Aorta (tissue), 5 donors: ENCODE results near the gene KCNAB2. TPM values are rescaled to one million over a fixed set of nuclear protein-coding genes. Genes with fewer than 3 reads are reported as not detected.

Experiments used
- ATAC-seq: fragments of 200-7000 bp; cut with Tn5 transposase; one replicate; pipeline ENCODE4 v1.9.1; 2022; ENCODE audit warnings: moderate library complexity; ENCODE audit not compliant: low FRiP score
- DNase-seq, 2 donors: peaks; one replicate each; pipeline ENCODE4 v3.0.0-alpha.2; 2020
- H3K27ac ChIP-seq, 2 donors: one replicate each; pipeline ENCODE4 v1.5.1; 2013; ENCODE audit warnings: low read length in 2 of 2, mild to moderate bottlenecking in 2 of 2, moderate library complexity in 2 of 2, control low read depth in 1 of 2, inconsistent platforms in 1 of 2, low read depth in 1 of 2
- H3K27me3 ChIP-seq, 2 donors: one replicate each; pipeline ENCODE4 v1.6.1; 2013; ENCODE audit warnings: control low read depth in 1 of 2, low read length in 1 of 2, mild to moderate bottlenecking in 1 of 2, moderate library complexity in 1 of 2; ENCODE audit not compliant: insufficient read depth in 2 of 2, control insufficient read depth in 1 of 2
- H3K36me3 ChIP-seq, 2 donors: one replicate each; pipeline ENCODE4 v1.6.1; 2013; ENCODE audit warnings: control low read depth in 1 of 2, low read length in 1 of 2, mild to moderate bottlenecking in 1 of 2; ENCODE audit not compliant: insufficient read depth in 2 of 2, control insufficient read depth in 1 of 2
- H3K4me1 ChIP-seq, 2 donors: one replicate each; pipeline ENCODE4 v1.6.1; 2013; ENCODE audit warnings: low read length in 2 of 2, control low read depth in 1 of 2, mild to moderate bottlenecking in 1 of 2, moderate library complexity in 1 of 2; ENCODE audit not compliant: insufficient read depth in 2 of 2, control insufficient read depth in 1 of 2
- H3K4me3 ChIP-seq, 2 donors: one replicate each; pipeline ENCODE4 v1.5.1; 2013; ENCODE audit warnings: low read length in 2 of 2, control low read depth in 1 of 2, mild to moderate bottlenecking in 1 of 2
- H3K9me3 ChIP-seq: one replicate; pipeline ENCODE4 v1.6.1; 2013; ENCODE audit warnings: mild to moderate bottlenecking, low read length; ENCODE audit not compliant: control insufficient read depth
- WGBS, 2 donors: extraction: QIAGEN DNeasy Blood & Tissue Kit; methylation state at CpG; one replicate each; pipeline ENCODE4 v1.1.7; 2013; 5-methylcytosine and 5-hydroxymethylcytosine counted together
- intact Hi-C, 2 donors: fragments of 100-400 bp; cut with DNase I; formaldehyde crosslinking; loops; one replicate each; pipeline versions ENCODE4 v1.14.2 to v1.15.0; 2022
- polyA plus RNA-seq, 2 donors: library from polyadenylated mRNA; stranded (reverse); fragments of 200-250 nt; gene quantifications; one replicate each; pipeline ENCODE4 v1.2.3, GENCODE V29; 2013
- total RNA-seq, 2 donors: library from RNA; stranded (reverse); fragmentation: NEBNext Ultra II Directional; extraction: Animal tissue kit (Norgen Biotek cat#: 25700); gene quantifications; one replicate each; pipeline ENCODE4 v1.2.1, GENCODE V29; 2021
- donor health status: healthy with polysubstance abuse.
- donor health status: Bipolar disorder and iron deficiency.
- donor health status: DM: no; HTN: no; CAD: no.
- donor health status: DM: no; HTN: no; CAD: no.
- donor health status: DM: yes; HTN: yes; CAD: no.

The KCNAB2 gene
- total and polyA plus RNA-seq, 4 donors = 5.5 to 36.2 (median 11.9) TPM

GRCh38 chr1:6141592-6141991 lies 95.9 kb downstream of the KCNAB2 start:
- no peaks in the 10 kb centered on the region for H3K4me1 ChIP-seq
- no peak overlapping the region for H3K27ac ChIP-seq
- H3K27me3 ChIP-seq = no peaks in the 10 kb centered on the region
- WGBS, 2 donors = 46 to 55% methylated on average over 7 of the region's 7 CpGs
- H3K4me3 ChIP-seq = no peak overlapping the region
- ATAC-seq (no peak), DNase-seq (peak in 1 of 2 donors; percentile 5)
- no peaks in the 10 kb centered on the region for H3K36me3 ChIP-seq
- H3K9me3 ChIP-seq = no peaks in the 10 kb centered on the region
- intact Hi-C loops = no loop called here

GRCh38 chr1:6142036-6142621 lies 96.4 kb downstream of the KCNAB2 start:
- Histone ChIP-seq H3K27ac (no peak overlapping the region), H3K36me3 (no peaks in the 10 kb centered on the region), H3K9me3 (no peaks in the 10 kb centered on the region), H3K4me1 (no peaks in the 10 kb centered on the region), H3K4me3 (no peak overlapping the region), H3K27me3 (no peaks in the 10 kb centered on the region)
- DNase-seq = no peak
- intact Hi-C loops = no loop called here
- WGBS, 2 donors = 93 to 94% methylated on average over 33 of the region's 33 CpGs
- ATAC-seq = no peak

GRCh38 chr1:6142734-6143133 lies 97.0 kb downstream of the KCNAB2 start:
- DNase-seq (no peak), ATAC-seq (no peak)
- Histone ChIP-seq H3K36me3 (no peaks in the 10 kb centered on the region), H3K27ac (no peak overlapping the region), H3K9me3 (no peaks in the 10 kb centered on the region), H3K4me1 (no peaks in the 10 kb centered on the region), H3K4me3 (no peak overlapping the region), H3K27me3 (no peaks in the 10 kb centered on the region)
- WGBS, 2 donors = 77% methylated on average over 4 of the region's 4 CpGs
- intact Hi-C loops = no loop called here

- no peaks in the 10 kb centered on the region for H3K36me3 ChIP-seq
- H3K4me1 ChIP-seq = no peaks in the 10 kb centered on the region
- intact Hi-C loops = no loop called here
- H3K27me3 ChIP-seq = no peaks in the 10 kb centered on the region
- no peaks in the 10 kb centered on the region for H3K9me3 ChIP-seq
- 85 to 90% methylated on average over 4 of the region's 4 CpGs for WGBS, 2 donors
- no peak overlapping the region for H3K27ac ChIP-seq
- no peak overlapping the region for H3K4me3 ChIP-seq
- ATAC-seq = no peak
- DNase-seq = no peak
Observed at GRCh38 chr1:6143395-6143794, 97.7 kb downstream of the KCNAB2 start.

- intact Hi-C loops = no loop called here
- Histone ChIP-seq H3K27ac (no peak overlapping the region), H3K27me3 (no peaks in the 10 kb centered on the region), H3K9me3 (no peaks in the 10 kb centered on the region), H3K36me3 (no peaks in the 10 kb centered on the region), H3K4me3 (no peak overlapping the region), H3K4me1 (no peaks in the 10 kb centered on the region)
- whole genome bisulfite sequencing, 2 donors = 78 to 79% methylated on average over 7 of the region's 7 CpGs
- no peak for ATAC-seq
- DNase-seq = no peak
Observed at GRCh38 chr1:6144175-6144574, 98.5 kb downstream of the KCNAB2 start.

GRCh38 chr1:6144647-6145395 lies 99.1 kb downstream of the KCNAB2 start:
- Histone ChIP-seq H3K27me3 (no peaks in the 10 kb centered on the region), H3K4me1 (no peaks in the 10 kb centered on the region), H3K9me3 (no peaks in the 10 kb centered on the region), H3K36me3 (no peaks in the 10 kb centered on the region), H3K27ac (no peak overlapping the region), H3K4me3 (no peak overlapping the region)
- DNase-seq = no peak
- ATAC-seq = no peak
- whole genome bisulfite sequencing, 2 donors = 37 to 47% methylated on average over 16 of the region's 16 CpGs
- intact Hi-C loops = no loop called here

GRCh38 chr1:6145396-6145750 lies 99.7 kb downstream of the KCNAB2 start:
- ATAC-seq (no peak), DNase-seq (no peak)
- WGBS, 2 donors = 57 to 61% methylated on average over 2 of the region's 2 CpGs
- H3K4me3 ChIP-seq = no peak overlapping the region
- H3K9me3 ChIP-seq = no peaks in the 10 kb centered on the region
- H3K36me3 ChIP-seq = no peaks in the 10 kb centered on the region
- H3K4me1 ChIP-seq = no peaks in the 10 kb centered on the region
- H3K27me3 ChIP-seq = no peaks in the 10 kb centered on the region
- intact Hi-C loops = no loop called here
- no peak overlapping the region for H3K27ac ChIP-seq

GRCh38 chr1:6145864-6146410 lies 100.2 kb downstream of the KCNAB2 start:
- Histone ChIP-seq H3K27ac (no peak overlapping the region), H3K9me3 (no peaks in the 10 kb centered on the region), H3K27me3 (no peaks in the 10 kb centered on the region), H3K36me3 (no peaks in the 10 kb centered on the region), H3K4me3 (no peak overlapping the region), H3K4me1 (no peaks in the 10 kb centered on the region)
- intact Hi-C loops = no loop called here
- DNase-seq = no peak
- ATAC-seq = no peak
- 87 to 90% methylated on average over 24 of the region's 24 CpGs for WGBS, 2 donors
